Activated B cell treated with CpG ODN at 0.5 μM for 24 hours (primary cell): ENCODE data around the gene ZC3HAV1. TPM values are rescaled to one million over a fixed set of nuclear protein-coding genes. Genes with fewer than 3 reads are reported as not detected.
"Not testable (repeated sequence)": the region's sequence is repeated elsewhere in the genome, so short reads cannot be mapped to it uniquely, and the experiment has no call there.

ENCODE experiments used
- ATAC-seq: fragments of 200-7000 bp; cut with Tn5 transposase; one replicate; pipeline ENCODE4 v1.10.0; 2021; ENCODE audit warnings: low read depth, mild to moderate bottlenecking, moderate library complexity
- CTCF ChIA-PET: fragments of 350-600 bp; sonication (Branson Sonifier 250); formaldehyde crosslinking; loops from one replicate; lab custom pipeline; 2021; ENCODE audit warnings: antibody characterized with exemption; lab: Charles Lee
- POLR2A ChIA-PET: fragments of 350-600 bp; sonication (Branson Sonifier 250); formaldehyde crosslinking; loops from one replicate; lab custom pipeline; 2021; ENCODE audit warnings: antibody characterized with exemption; lab: Charles Lee
- DNase-seq: peaks from one replicate; pipeline ENCODE4 v3.0.0; 2022
- H3K27ac Mint-ChIP-seq: one replicate; pipeline ENCODE4 v1.8.0; 2020; ENCODE audit warnings: mixed read lengths
- H3K27me3 Mint-ChIP-seq: one replicate; pipeline ENCODE4 v1.8.0; 2021; ENCODE audit warnings: mixed read lengths
- H3K36me3 Mint-ChIP-seq: one replicate; pipeline ENCODE4 v1.8.0; 2021; ENCODE audit warnings: low read depth, mixed read lengths
- H3K4me1 Mint-ChIP-seq: one replicate; pipeline ENCODE4 v1.8.0; 2021; ENCODE audit warnings: mixed read lengths
- H3K4me3 Mint-ChIP-seq: one replicate; pipeline ENCODE4 v1.8.0; 2020; ENCODE audit warnings: mild to moderate bottlenecking, mixed read lengths
- H3K9me3 Mint-ChIP-seq: one replicate; pipeline ENCODE4 v1.8.0; 2020; ENCODE audit warnings: mixed read lengths
- intact Hi-C: fragments of 100-400 bp; cut with micrococcal nuclease; formaldehyde crosslinking; loops from one replicate; pipeline ENCODE4 v1.15.1; 2024
- total RNA-seq: library from RNA; stranded (reverse); gene quantifications from 2 replicates; pipeline ENCODE4 v1.2.3, GENCODE V29; 2022
- TF ChIP-seq, protein P1 (sequence below): fragments of 200-600 bp; IDR thresholded peaks from one replicate; pipeline ENCODE4 v1.8.0; 2022; ENCODE audit warnings: antibody characterized with exemption, mild to moderate bottlenecking

ZC3HAV1 gene
- total RNA-seq, 1 donor from 2014 or later: 80.7 TPM

DNA sequence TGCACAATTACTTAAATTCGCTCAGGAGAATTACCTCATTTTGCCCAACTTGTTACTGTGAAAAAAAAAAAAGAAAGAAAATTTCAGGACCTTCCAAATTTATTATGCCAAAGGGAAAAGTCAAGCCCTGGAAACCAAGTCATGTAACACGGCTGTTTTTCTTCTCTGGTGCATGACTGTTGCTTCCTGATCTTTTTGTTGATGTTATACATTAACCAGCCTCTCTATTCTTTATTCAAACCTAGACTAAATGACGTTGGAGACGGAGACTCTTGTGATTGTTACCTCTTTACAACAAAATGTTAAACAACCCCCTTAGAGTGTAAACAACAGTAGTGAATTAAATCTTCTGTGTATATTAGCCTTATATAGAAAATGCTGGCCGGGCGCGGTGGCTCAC, 16.1 kb upstream of the ZC3HAV1 start:
- Mint-ChIP-seq H3K27me3 (no peaks in the 10 kb centered on the region), H3K27ac (no peak overlapping the region), H3K36me3 (no peaks in the 10 kb centered on the region), H3K9me3 (no peaks in the 10 kb centered on the region), H3K4me1 (peaks cover 35% of the 10 kb centered on the region), H3K4me3 (no peak overlapping the region)
- DNase-seq (no peak), ATAC-seq (no peak)
- POLR2A ChIA-PET: no interaction called here
- intact Hi-C loops: loop anchor here (2.0 kb wide), 1 partner anchor 239 kb away; no protein-coding TSS in a partner anchor
- TF ChIP-seq, protein P1, sequence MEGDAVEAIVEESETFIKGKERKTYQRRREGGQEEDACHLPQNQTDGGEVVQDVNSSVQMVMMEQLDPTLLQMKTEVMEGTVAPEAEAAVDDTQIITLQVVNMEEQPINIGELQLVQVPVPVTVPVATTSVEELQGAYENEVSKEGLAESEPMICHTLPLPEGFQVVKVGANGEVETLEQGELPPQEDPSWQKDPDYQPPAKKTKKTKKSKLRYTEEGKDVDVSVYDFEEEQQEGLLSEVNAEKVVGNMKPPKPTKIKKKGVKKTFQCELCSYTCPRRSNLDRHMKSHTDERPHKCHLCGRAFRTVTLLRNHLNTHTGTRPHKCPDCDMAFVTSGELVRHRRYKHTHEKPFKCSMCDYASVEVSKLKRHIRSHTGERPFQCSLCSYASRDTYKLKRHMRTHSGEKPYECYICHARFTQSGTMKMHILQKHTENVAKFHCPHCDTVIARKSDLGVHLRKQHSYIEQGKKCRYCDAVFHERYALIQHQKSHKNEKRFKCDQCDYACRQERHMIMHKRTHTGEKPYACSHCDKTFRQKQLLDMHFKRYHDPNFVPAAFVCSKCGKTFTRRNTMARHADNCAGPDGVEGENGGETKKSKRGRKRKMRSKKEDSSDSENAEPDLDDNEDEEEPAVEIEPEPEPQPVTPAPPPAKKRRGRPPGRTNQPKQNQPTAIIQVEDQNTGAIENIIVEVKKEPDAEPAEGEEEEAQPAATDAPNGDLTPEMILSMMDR: no peak
- CTCF ChIA-PET: interaction anchor here (2.9 kb wide), 1 partner anchor 50 kb away, joined by 15 read pairs; no protein-coding TSS in a partner anchor

DNA sequence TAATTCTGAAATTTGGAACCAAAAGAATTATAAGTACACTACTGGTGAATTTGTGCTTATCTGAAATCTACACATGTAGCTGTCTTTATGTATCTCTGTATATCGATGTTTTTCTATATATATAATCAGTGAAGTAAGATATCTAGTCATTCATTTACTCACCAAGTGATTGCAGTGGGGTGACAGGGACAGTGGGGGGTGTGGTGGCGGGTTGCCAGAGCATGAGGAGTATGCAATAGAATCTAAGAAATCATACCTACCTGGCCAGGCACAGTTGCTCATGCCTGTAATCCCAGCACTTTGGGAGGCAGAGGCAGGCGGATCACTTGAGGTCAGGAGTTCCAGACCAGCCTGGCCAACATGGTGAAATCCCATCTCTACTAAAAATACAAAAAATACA, 15.5 kb upstream of the ZC3HAV1 start:
- ATAC-seq, H3K9me3 Mint-ChIP-seq, H3K27ac Mint-ChIP-seq, H3K27me3 Mint-ChIP-seq, H3K36me3 Mint-ChIP-seq, H3K4me3 Mint-ChIP-seq, intact Hi-C loops, DNase-seq, POLR2A ChIA-PET: not testable (repeated sequence)
- CTCF ChIA-PET: interaction anchor here (1.2 kb wide), 1 partner anchor 8 kb away, joined by 3 read pairs; a partner anchor contains a TSS
- H3K4me1 Mint-ChIP-seq: peaks cover 35% of the 10 kb centered on the region

DNA sequence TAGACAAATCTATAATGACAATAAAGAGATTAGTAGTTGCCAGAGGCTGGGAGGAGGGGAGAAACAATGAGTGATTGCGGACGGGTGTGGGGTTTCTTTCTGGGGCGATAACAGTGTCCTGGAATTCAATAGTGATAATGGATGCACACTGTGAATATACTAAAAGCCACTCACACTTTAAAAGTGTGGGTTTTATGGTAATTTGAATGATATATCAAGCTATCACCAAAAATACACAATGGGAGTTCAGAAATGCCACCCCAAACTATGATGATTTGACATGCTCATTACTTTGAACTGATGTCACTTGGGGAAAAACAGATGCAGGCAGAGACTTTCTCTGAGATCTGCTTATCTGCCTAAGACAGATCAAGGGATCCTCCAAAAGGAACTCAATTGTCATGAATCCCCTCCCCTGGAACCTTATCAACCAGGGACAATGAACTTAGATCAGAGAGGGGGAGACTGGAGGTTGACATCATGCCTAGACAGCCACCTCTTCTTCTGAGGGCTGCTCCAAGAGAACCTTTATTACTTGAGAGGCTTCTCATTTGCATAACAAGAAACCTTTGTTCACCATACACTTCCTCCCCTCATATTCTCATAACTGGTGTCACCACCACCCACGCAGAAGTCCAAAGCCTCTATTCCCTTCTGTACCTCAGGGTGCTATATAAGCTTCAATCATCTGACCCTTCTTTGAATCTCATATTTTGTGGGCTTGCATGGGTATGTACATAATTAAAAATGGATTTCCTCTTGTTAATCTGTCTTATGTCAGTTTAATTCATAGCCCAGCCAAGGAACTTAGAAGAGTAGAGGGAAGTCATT, 14.8 kb upstream of the ZC3HAV1 start:
- ChIA-PET CTCF (interaction anchor here (1.2 kb wide), 1 partner anchor 9 kb away, joined by 3 read pairs; a partner anchor contains a TSS), POLR2A (interaction anchor here (0.9 kb wide), 1 partner anchor 19 kb away, joined by 4 read pairs; no protein-coding TSS in a partner anchor)
- ATAC-seq: peak; percentile 49
- no peak for DNase-seq
- Mint-ChIP-seq H3K4me1 (peaks cover 42% of the 10 kb centered on the region), H3K9me3 (no peaks in the 10 kb centered on the region), H3K27ac (no peak overlapping the region), H3K36me3 (no peaks in the 10 kb centered on the region), H3K4me3 (no peak overlapping the region), H3K27me3 (no peaks in the 10 kb centered on the region)
- intact Hi-C loops: no loop called here
- TF ChIP-seq, protein P1: no peak

DNA sequence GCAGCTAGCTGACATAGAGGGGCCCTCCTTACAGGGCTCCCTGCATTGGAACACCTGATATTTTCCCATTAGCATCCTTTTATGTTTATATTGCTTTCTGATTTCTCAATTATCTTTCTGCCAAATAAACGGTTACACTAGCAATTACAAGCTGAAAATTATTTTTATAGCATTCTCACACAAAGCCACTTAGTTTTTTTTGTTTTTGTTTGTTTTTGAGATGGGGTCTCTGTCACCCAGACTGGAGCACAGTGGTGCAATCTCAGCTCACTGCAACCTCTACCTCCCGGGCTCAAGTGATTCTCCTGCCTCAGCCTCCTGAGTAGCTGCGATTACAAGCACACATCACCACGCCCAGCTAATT, 9.9 kb upstream of the ZC3HAV1 start:
- Mint-ChIP-seq H3K27me3 (no peaks in the 10 kb centered on the region), H3K4me3 (peak overlapping the region; percentile 68), H3K36me3 (no peaks in the 10 kb centered on the region), H3K4me1 (peaks cover 40% of the 10 kb centered on the region), H3K27ac (peak overlapping the region; percentile 91), H3K9me3 (no peaks in the 10 kb centered on the region)
- POLR2A ChIA-PET: interaction anchor here (1.0 to 3.4 kb wide), 11 partner anchors 8 to 240 kb away, joined by 3 to 28 read pairs (median 5); partner anchors contain the start of genes FMC1, LUC7L2, UBN2 and ZC3HAV1
- DNase-seq: no peak
- ATAC-seq: no peak
- CTCF ChIA-PET: interaction anchor here (0.7 to 1.0 kb wide), 5 partner anchors 8 to 45 kb away, joined by 3 to 5 read pairs (median 3); a partner anchor contains a TSS
- intact Hi-C loops: loop anchor here (1.0 to 10.0 kb wide), 6 partner anchors 14 to 1278 kb away; partner anchors contain the start of genes PARP12, SLC37A3 and UBN2
- TF ChIP-seq, protein P1: no peak

DNA sequence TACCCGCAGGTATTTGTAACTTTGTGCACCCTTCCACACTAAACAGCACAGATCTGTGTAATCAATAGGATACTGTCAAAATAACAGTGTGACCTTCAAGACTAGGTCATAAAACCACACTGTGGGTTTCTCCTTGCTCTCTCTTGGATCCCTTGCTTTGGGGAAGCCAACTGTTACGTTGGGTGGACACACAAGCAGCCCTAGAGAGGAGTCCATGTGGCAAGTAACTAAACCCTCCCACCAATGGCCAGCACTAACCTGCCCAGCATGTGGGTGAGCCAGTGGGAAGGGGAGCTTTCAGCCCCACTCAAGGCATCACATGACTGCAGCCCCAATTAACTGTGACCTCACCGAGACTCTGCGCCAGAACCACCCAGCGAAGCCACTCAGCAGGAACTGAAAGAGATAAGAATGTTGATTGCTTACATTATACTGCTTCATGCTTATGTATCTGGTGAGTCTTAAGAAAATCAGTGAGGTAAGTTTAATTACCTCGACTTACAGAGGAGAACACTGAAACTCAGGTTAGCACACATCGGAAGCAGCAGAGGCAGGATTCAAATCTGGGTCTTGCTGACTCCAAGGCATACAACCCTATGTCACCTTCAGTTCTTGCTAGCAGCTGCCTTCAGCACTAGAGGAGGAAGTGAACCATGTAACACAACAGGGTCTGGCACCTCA, 9.4 kb upstream of the ZC3HAV1 start:
- Mint-ChIP-seq H3K27ac (peak overlapping the region; percentile 91), H3K9me3 (no peaks in the 10 kb centered on the region), H3K36me3 (no peaks in the 10 kb centered on the region), H3K4me3 (peak overlapping the region; percentile 68), H3K4me1 (peaks cover 35% of the 10 kb centered on the region), H3K27me3 (no peaks in the 10 kb centered on the region)
- DNase-seq (peak; percentile 54), ATAC-seq (peak; percentile 84)
- POLR2A ChIA-PET: interaction anchor here (0.8 to 3.4 kb wide), 12 partner anchors 9 to 241 kb away, joined by 3 to 28 read pairs (median 4); partner anchors contain the start of genes FMC1, LUC7L2, UBN2 and ZC3HAV1
- CTCF ChIA-PET: interaction anchor here (0.9 to 1.0 kb wide), 4 partner anchors 13 to 44 kb away, joined by 3 to 5 read pairs (median 3); a partner anchor contains a TSS
- intact Hi-C loops: loop anchor here (1.0 to 10.0 kb wide), 7 partner anchors 10 to 1278 kb away; partner anchors contain the start of genes PARP12, SLC37A3, UBN2 and ZC3HAV1
- TF ChIP-seq, protein P1: no peak
